Measurements from ENCODE around the gene DBI. TPM values are rescaled to one million over a fixed set of nuclear protein-coding genes. Genes with fewer than 3 reads are reported as not detected.

DBI gene
- total and polyA plus RNA-seq, 2 of the 13 experiments (the other 11 are each of a cell fraction or from before 2014, with no cell fraction given), result 330 to 659 TPM

DNA sequence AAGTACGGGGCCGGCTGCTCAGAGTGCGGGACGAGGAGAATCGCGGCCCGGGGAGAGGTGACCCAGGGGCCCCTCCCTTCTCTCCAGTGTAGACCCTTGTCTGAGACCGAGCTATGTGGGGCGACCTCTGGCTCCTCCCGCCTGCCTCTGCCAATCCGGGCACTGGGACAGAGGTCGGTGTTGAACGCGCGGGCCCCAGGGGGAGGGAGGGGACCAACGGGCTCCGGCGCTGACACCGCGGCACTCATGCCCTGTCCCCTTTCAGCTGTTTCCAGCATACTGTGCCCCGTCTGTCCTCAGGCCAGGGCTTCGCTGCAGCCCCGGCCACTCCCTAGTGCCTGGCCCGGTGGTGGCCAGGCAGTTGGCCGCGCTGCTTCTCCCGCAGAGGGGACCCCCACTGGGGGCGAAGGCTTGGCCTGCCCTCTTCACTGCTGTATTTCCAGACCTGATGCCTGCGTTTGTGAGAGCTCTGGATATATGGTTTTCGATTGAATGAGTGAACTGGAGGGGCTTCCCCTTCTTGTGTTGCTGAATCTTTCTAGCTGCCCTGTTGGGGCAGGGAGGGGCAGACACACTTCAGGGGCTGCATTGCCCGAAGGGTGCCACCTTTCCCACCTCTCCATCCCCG, 809 bp downstream of the DBI start (continued):
- TF ChIP-seq HNF1A (IDR thresholded peaks at IDR 0.05; ENCODE audit: low read depth) (no peak), HNF1A (CRISPR knock-in tag; IDR thresholded peaks at IDR 0.05; ENCODE audit: borderline replicate concordance) (no peak), MBNL3 (CRISPR knock-in tag; conservative IDR thresholded peaks at IDR 0.05) (no peak), ZNF580 (CRISPR knock-in tag; IDR thresholded peaks at IDR 0.05; ENCODE audit: borderline replicate concordance, low read depth) (no peak), UBTF (CRISPR knock-in tag; IDR thresholded peaks at IDR 0.05) (peak; percentile 57; the same call in 1 of the 2 replicates), ZNF33B (CRISPR knock-in tag; IDR thresholded peaks at IDR 0.05) (no peak), ZNF75D (CRISPR knock-in tag; IDR thresholded peaks at IDR 0.05; ENCODE audit: borderline replicate concordance) (no peak), ZNF3 (CRISPR knock-in tag; IDR thresholded peaks at IDR 0.05) (no peak), TFAP4 (IDR thresholded peaks at IDR 0.05; ENCODE audit: borderline replicate concordance, low read depth) (peak; percentile 84; the same call in 1 of the 2 replicates), IRX3 (CRISPR knock-in tag; IDR thresholded peaks at IDR 0.05; ENCODE audit: borderline replicate concordance, low read depth) (no peak), ZNF619 (CRISPR knock-in tag; IDR thresholded peaks at IDR 0.05) (no peak), KAT7 (CRISPR knock-in tag; IDR thresholded peaks at IDR 0.05; ENCODE audit: borderline replicate concordance) (peak; percentile 30; the same call in 1 of the 2 replicates), MED8 (CRISPR knock-in tag; IDR thresholded peaks at IDR 0.05; ENCODE audit: insufficient replicate concordance) (no peak), ISL2 (CRISPR knock-in tag; IDR thresholded peaks at IDR 0.05) (peak; percentile 45; the same call in 1 of the 2 replicates), MTA3 (CRISPR knock-in tag; IDR thresholded peaks at IDR 0.05) (no peak)
- TF ChIP-seq, protein P1, sequence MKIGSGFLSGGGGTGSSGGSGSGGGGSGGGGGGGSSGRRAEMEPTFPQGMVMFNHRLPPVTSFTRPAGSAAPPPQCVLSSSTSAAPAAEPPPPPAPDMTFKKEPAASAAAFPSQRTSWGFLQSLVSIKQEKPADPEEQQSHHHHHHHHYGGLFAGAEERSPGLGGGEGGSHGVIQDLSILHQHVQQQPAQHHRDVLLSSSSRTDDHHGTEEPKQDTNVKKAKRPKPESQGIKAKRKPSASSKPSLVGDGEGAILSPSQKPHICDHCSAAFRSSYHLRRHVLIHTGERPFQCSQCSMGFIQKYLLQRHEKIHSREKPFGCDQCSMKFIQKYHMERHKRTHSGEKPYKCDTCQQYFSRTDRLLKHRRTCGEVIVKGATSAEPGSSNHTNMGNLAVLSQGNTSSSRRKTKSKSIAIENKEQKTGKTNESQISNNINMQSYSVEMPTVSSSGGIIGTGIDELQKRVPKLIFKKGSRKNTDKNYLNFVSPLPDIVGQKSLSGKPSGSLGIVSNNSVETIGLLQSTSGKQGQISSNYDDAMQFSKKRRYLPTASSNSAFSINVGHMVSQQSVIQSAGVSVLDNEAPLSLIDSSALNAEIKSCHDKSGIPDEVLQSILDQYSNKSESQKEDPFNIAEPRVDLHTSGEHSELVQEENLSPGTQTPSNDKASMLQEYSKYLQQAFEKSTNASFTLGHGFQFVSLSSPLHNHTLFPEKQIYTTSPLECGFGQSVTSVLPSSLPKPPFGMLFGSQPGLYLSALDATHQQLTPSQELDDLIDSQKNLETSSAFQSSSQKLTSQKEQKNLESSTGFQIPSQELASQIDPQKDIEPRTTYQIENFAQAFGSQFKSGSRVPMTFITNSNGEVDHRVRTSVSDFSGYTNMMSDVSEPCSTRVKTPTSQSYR (CRISPR knock-in tag; IDR thresholded peaks at IDR 0.05; ENCODE audit: borderline replicate concordance), result no peak; the same call in 1 of the 2 replicates
- TF ChIP-seq, protein P2, sequence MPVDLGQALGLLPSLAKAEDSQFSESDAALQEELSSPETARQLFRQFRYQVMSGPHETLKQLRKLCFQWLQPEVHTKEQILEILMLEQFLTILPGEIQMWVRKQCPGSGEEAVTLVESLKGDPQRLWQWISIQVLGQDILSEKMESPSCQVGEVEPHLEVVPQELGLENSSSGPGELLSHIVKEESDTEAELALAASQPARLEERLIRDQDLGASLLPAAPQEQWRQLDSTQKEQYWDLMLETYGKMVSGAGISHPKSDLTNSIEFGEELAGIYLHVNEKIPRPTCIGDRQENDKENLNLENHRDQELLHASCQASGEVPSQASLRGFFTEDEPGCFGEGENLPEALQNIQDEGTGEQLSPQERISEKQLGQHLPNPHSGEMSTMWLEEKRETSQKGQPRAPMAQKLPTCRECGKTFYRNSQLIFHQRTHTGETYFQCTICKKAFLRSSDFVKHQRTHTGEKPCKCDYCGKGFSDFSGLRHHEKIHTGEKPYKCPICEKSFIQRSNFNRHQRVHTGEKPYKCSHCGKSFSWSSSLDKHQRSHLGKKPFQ (CRISPR knock-in tag; IDR thresholded peaks at IDR 0.05; ENCODE audit: insufficient replicate concordance), result no peak

Data from HepG2 (cell line).